GM18951 (cell line): ENCODE results near the gene CPZ.

Experiments
- POLR2A ChIP-seq: IDR thresholded peaks from 4 replicates; pipeline ENCODE4 v1.6.1; 2011; ENCODE audit warnings: mild to moderate bottlenecking; ENCODE audit not compliant: insufficient read length, insufficient read depth; ENCODE audit errors: extremely low read depth
- in situ Hi-C: fragments of 300-500 bp; cut with MboI; formaldehyde crosslinking; loops from one replicate; pipeline ENCODE4 v1.12.0; 2022; ENCODE audit warnings: low sequenced_read_pairs, mixed read lengths, inconsistent platforms; ENCODE audit not compliant: unreplicated experiment

The CPZ gene

DNA sequence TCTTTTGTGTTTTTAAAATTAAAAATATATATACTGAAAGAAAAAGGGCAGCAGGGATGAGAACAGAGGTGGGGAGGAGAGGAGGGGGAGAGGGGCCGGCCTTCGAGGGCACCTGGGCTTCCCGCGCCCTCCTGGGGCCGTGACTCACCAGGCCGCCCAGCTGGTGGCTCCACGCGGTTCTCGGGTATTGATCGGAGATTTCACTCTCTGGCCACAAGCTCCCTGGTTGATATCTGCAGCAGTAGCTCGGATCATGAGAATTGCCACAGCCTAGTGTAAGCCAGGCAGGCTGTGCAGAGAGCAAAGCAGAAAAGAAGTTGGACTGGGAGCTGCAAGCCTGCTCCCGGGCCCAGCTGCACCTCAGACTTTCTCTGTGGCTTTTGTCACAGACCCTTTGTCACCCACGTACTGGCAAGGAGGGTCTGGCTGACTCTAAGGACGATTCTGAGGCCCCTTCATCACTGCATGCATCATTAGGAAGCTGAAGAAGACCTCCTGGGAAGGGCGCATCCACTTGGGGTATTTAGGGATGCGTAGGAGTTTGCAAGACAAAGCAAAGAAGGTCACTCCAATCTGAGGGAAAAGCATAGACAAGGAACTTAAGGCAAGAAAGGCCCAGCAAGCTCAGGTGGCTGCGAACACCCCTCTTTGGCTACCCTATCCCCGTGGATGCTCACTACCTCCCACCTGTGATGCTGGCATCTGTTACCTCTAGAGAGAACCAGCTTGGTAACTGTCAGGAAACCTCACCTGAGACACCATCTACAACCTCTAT, 71.7 kb downstream of the CPZ start:
- TF ChIP-seq POLR2A, result no peak
- in situ Hi-C loops, result no loop called here

DNA sequence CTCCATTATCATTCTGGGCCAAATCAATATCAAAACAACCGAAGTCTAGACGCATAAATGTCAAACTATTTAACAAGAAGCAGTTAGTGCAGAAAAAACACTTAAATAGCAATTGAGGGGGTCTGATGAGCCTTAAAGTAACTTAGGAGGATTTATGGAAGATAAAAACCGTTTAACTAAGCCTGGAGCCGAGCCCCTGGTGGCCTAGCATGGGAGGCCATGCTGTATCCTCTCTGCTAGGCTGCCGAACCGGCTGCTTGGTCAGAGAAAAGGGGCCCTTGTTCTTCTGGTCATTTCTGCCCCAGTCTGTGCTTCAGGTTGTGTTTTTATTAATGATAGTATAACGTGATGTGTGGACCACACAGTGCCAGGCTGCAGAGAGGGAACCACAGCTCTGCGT, 72.4 kb downstream of the CPZ start:
- in situ Hi-C loops, result no loop called here
- TF ChIP-seq POLR2A, result no peak

DNA sequence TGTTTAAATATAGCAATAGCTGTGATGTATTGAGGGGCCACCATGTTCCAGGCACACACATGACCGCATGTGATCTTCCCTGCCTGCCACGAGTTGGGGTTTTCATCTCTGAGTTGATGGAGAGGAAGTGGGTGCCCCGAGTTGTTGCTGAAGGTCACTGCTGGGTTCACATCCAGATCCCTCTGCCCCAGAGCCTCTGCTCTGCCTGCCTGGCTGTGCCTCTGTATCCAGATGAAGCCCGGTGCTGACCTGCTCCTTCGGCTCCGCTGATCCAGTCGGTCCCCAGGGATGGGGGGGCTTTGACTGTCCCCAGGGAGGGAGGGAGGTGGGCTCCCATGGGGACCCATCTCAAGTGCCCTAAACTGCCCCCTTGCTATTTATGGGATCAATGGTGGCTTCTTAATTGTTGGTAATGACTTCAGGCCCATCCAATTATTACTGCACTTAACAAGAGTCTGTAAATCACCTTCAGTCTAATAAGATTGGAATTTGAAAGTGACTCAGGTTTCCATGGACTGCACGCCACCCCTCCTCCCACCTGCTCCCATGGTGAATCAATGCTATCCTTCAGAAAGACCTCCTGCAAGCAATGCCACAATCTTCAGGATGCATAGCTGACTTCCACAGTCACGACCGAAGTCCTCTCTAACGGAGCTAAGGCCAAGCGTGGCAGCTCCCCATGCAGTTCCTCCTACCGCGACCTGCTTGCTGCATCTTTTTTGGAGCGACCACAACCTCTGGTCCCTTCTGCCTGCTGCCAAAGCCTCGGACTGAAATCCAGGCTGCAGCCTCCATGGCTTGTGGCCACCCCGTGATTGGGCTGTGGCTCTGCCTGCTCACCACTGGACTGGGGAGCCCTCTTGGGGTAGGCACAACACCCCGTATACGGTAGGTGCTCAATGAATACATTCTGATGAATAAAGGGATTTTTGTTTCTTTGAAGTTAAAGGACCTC, 73.1 kb downstream of the CPZ start:
- TF ChIP-seq POLR2A, result no peak
- in situ Hi-C loops, result no loop called here

DNA sequence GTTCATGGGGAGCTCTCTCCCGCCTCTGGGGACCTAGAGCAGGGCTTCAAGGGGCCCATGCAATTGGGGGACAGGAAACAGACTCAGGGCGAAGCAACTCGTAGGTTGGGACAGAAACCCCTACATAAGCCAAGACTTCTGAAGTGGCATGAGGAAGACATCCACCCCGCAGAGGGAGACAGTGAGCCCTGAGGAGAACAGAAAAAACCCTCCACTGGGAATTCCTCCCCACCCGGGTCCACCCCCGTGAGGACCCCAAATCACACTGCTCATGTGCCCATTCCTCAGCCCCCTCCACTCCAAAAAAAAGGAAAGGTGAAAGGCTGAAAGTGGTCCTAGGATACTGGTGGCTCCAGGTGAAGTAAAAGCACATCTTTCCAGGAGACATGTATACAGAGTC, 74.0 kb downstream of the CPZ start:
- no peak for TF ChIP-seq POLR2A
- in situ Hi-C loops, result no loop called here
